GM12875 (cell line): ENCODE results near the gene NEDD9.

Experiments
- H3K4me3 ChIP-seq: one replicate; pipeline ENCODE4 v1.5.1; 2011; ENCODE audit warnings: low read depth, low read length, control low read depth
- CTCF ChIP-seq: IDR thresholded peaks from 2 replicates; pipeline ENCODE4 v1.5.1; 2011; ENCODE audit warnings: low read depth, mild to moderate bottlenecking, control low read depth, inconsistent platforms, low read length, moderate library complexity, borderline replicate concordance; ENCODE audit not compliant: insufficient read depth

The NEDD9 gene

DNA sequence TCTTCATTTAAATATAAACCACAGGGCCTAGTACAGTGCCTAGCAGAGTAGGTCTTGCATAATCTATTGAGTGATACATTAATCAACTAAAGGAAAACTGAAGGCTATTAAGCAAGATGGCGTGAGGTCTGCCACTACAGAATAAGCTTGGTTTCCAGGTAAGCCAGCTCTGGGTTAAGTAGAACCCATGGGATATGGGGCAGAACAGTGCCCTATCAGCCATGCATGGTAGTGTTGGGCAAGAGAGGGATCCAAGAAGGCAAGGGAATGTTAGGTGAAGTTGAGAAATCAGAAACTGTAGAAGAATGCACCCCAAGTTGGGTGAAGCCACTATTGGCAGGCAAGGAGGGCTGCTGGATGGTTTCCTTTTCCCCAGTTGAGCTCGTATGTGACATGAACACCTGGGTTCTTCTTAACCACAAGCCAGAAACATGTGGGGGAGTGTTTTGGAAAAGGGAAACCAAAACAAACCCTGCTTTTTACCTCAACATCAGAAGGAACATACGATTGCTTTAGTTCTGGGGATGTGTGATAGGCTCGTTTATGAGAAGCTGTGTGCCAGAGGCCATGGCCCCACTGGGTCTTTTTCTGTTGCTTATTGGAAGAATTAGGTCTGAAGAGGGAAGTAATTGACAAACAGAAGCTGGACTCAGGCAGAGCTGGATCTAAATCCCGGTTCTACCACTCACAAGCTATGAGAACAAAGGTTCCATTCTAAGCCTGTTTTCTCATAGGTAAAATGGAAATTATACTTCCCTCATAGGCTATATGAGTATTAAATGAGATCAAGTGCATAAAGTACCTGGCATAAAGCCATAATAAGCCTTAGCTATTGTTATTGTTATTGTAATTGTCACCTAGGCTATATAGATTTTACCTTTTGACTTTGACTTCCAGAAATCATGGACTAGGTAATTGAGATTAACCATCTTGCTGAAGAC, 33.5 kb downstream of the NEDD9 start:
- TF ChIP-seq CTCF: no peak
- no peak overlapping the region for H3K4me3 ChIP-seq

DNA sequence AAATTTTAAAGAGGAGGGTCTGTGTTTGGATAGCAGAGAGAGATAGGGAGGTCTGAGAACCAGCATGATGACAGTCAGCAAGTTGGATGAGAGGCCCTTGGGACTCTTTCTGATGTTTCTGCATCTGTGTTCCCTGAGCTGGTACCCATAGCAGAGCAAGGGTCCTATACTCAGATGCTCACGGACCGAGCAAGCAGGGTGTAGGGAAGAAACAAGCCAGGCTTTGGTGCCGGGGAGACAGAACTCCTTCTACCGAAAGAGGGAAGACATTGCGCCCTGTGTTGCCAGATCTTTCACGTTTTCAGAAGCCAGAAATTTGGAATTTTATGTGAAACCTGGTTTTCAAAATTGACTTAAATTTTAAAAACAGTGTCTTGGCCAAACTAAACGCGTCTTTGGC, 34.6 kb downstream of the NEDD9 start:
- no peak for TF ChIP-seq CTCF
- H3K4me3 ChIP-seq: no peak overlapping the region

GRCh38 chr6:11197175-11197536, 35.3 kb downstream of the NEDD9 start:
- TF ChIP-seq CTCF: no peak
- no peak overlapping the region for H3K4me3 ChIP-seq

- TF ChIP-seq CTCF: no peak
- H3K4me3 ChIP-seq: no peak overlapping the region
Observed at GRCh38 chr6:11196511-11197174, 35.8 kb downstream of the NEDD9 start.

- no peak for TF ChIP-seq CTCF
- H3K4me3 ChIP-seq: no peak overlapping the region
Observed at GRCh38 chr6:11194356-11195218, 37.9 kb downstream of the NEDD9 start.

GRCh38 chr6:11193434-11193833, 39.0 kb downstream of the NEDD9 start:
- no peak for TF ChIP-seq CTCF
- no peak overlapping the region for H3K4me3 ChIP-seq
